NCI-H82 (cell line): Measurements from ENCODE around the gene ZGLP1.

ENCODE experiments used
- DNase-seq: peaks from one replicate; lab custom pipeline; 2025; lab: John Stamatoyannopoulos, UW

Gene ZGLP1

GRCh38 chr19:10277795-10278589 lies 31.6 kb downstream of the ZGLP1 start:
- DNase-seq = no peak

- DNase-seq = no peak
Measured at GRCh38 chr19:10274589-10274988, 35.0 kb downstream of the ZGLP1 start.

- DNase-seq = peak; percentile 47
Measured at GRCh38 chr19:10271543-10272086, 38.0 kb downstream of the ZGLP1 start.

GRCh38 chr19:10270616-10271394 lies 38.8 kb downstream of the ZGLP1 start, which contains the start of gene ICAM1:
ICAM1 (plus strand) TSS chr19:10271120; CDS start chr19:10271160, 40 bp downstream.
- peak; percentile 47 for DNase-seq

- DNase-seq = no peak
Measured at GRCh38 chr19:10270180-10270615, 39.4 kb downstream of the ZGLP1 start.

- peak; percentile 79 for DNase-seq
Measured at GRCh38 chr19:10269333-10270179, 40.1 kb downstream of the ZGLP1 start.

GRCh38 chr19:10268071-10268470 lies 41.5 kb downstream of the ZGLP1 start:
- no peak for DNase-seq

- no peak for DNase-seq
Measured at GRCh38 chr19:10266706-10267105, 42.9 kb downstream of the ZGLP1 start.

- DNase-seq = no peak
Measured at GRCh38 chr19:10262771-10263170, 46.8 kb downstream of the ZGLP1 start.

GRCh38 chr19:10260141-10260584 lies 49.5 kb downstream of the ZGLP1 start:
- no peak for DNase-seq

GRCh38 chr19:10259162-10259905 lies 50.3 kb downstream of the ZGLP1 start:
- DNase-seq = peak; percentile 91

GRCh38 chr19:10258080-10258710 lies 51.4 kb downstream of the ZGLP1 start:
- no peak for DNase-seq

GRCh38 chr19:10256970-10257615 lies 52.5 kb downstream of the ZGLP1 start:
- no peak for DNase-seq

- DNase-seq = no peak
Measured at GRCh38 chr19:10256551-10256950, 53.1 kb downstream of the ZGLP1 start.

GRCh38 chr19:10255358-10255757 lies 54.3 kb downstream of the ZGLP1 start:
- DNase-seq = no peak
